GM12872 (cell line): ENCODE measurements around the gene LILRA2.

Source experiments
- TF ChIP-seq, protein P1 (sequence below): IDR thresholded peaks from 3 replicates; pipeline ENCODE4 v1.5.1; 2011; ENCODE audit warnings: low read depth, mild to moderate bottlenecking, low read length, moderate library complexity; ENCODE audit not compliant: insufficient read depth

Gene LILRA2

DNA sequence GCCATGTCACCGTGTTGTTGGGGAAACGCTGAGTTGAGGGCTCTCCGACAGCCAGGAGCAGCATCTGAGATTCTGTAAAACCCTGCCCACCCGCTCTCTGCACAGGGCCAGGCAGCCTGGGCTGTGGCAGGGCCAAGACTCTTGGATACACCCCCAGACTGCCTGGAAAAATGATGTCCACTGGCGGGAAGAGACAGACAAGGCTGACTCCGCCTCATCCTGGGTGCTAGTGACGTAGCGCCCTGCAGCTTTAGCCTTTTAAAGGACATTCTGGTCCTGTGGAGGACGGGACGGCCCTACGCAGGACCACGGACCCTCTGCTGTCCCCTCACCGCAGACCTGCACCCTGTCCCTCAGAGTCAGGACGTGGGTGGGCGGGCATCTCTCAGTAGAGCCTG, 20.7 kb upstream of the LILRA2 start:
- TF ChIP-seq, protein P1, sequence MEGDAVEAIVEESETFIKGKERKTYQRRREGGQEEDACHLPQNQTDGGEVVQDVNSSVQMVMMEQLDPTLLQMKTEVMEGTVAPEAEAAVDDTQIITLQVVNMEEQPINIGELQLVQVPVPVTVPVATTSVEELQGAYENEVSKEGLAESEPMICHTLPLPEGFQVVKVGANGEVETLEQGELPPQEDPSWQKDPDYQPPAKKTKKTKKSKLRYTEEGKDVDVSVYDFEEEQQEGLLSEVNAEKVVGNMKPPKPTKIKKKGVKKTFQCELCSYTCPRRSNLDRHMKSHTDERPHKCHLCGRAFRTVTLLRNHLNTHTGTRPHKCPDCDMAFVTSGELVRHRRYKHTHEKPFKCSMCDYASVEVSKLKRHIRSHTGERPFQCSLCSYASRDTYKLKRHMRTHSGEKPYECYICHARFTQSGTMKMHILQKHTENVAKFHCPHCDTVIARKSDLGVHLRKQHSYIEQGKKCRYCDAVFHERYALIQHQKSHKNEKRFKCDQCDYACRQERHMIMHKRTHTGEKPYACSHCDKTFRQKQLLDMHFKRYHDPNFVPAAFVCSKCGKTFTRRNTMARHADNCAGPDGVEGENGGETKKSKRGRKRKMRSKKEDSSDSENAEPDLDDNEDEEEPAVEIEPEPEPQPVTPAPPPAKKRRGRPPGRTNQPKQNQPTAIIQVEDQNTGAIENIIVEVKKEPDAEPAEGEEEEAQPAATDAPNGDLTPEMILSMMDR = no peak

DNA sequence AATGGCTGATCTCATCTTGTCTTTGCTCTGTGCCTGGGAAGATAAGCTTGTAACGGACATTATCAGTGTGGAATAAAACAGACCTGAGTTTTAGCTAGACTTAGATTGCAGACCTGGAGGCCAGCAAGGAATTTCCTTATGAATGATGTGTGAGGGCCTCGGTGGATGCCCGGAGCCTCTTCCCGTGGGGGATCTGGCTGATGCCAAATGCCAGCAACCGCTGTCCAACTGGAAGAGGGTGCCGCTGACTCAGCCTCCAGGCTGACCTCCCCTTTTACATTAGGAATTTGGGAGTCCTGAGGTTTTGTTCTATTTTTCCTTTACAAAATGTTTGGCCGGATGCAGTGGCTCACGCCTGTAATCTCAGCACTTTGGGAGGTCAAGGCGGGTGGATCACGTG, 19.6 kb upstream of the LILRA2 start:
- TF ChIP-seq, protein P1 = no peak

DNA sequence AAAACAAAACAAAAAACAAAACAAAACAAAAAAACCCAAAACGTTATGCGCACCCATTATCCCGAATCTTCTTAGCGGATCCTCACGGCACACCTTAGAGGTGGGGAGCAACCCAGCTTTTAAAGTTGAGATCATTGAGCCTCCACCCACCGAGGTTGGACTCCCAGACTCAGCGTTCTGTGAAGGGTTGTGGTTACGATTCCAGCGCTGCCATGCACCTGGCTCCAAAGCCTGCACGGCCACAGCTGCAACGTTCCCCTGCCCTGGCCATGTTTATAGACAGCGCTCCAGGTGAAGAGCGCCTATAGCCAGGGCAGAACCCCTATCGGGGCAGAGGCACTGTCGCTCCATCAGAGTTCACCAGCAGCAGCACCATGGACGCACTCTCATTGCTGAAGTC, 18.7 kb upstream of the LILRA2 start:
- TF ChIP-seq, protein P1 = no peak

DNA sequence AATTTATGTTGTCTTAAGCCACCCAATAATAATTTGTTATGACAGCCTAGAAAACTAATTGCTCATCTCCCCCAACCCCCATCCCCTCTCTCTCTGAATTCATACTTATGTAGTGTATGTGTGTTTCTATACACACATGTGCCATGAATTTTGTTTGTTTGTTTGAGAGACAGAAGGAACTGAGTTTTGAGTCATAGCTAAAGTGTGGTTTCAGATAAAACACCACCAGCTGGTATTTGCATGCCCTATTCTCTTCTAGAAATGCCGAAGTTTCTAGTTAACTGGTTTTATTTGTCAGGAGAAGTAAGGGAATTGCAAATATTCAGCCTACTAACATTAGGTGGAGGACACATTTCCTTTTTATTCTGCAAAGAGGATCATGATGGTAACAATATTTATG, 17.4 kb upstream of the LILRA2 start:
- TF ChIP-seq, protein P1 = no peak

DNA sequence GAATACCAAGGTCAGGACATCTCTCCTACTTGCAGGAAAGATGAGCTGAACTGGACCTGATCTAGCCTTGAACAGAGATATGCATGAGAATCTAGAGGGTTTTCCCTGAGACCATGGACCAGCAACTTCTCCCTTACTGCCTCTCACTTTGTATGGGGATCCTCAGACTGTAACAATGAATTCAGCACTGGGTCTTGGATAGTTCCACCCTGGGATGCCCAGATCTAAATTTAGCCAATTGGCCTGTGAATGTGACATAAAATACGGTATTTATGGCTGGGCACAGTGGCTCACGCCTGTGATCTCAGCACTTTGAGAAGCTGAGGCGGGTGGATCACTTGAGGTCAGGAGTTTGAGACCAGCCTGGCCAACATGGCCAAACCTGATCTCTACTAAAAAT, 15.3 kb upstream of the LILRA2 start:
- TF ChIP-seq, protein P1 = no peak

DNA sequence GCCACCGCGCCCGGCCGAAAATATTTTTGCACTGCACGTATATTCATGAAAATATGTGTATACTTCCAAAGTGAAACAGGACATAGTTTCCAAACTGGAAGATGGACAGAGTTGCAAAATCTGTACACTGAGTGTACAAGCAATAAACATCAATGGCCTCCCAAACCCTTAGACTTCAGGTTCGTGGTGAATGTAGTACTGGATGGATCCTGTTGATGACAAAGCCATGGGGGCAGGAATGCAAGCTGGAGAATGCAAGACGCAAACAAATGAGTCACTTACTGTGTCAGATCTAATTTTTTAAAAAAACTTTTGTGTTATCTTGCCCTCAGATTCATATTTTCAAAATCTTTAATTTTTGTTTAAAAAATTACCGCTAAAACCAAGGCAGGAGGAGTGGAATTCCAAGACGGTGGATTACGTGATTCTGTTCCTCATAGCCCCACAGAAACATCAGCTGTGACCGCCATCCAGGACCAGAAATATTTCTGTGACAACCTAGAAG, 12.7 kb upstream of the LILRA2 start:
- TF ChIP-seq, protein P1 = no peak

DNA sequence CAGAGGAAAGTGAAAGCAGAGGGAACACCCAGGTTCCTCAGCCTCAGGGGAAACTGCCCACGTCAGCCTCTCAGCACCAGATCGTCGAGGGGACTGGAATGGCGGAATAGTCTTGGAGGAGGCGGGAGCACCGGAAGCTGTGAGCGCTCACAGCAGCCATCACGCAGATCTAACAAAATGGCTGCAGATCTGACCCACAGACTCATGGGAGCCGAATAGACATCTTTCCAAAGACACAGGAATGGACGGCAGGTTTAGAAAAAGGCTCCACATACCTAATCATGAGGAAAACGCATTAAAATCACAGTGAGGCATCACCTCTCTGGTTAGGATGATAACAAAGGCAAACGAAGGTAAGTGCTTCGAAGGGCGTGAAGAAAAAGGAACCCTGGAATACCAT, 11.8 kb upstream of the LILRA2 start:
- TF ChIP-seq, protein P1 = no peak

DNA sequence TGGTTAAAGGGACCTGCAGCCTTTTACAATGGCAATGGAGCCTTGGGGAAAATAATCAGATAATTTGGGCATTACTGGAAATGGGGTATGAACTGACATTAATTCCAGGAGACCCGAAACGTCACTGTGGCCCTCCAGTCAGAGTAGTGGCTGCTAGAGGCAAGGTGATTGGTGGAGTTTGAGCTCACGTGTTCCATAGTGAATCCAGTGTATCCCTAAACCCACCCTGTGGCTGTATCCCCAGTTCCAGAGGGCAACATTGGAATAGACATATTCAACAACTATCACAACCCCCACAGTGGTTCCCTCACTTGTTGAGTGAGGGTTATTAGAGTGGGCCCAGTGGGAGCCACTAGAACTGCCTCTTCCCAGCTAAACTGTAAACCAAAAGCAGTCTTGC, 3.3 kb upstream of the LILRA2 start:
- TF ChIP-seq, protein P1 = no peak
